DOHH2 (cell line): ENCODE measurements around the gene YIF1A.
A peak's percentile ranks its signal among the peaks of the same experiment; 100 is the strongest.

Source experiments
- H3F3A ChIP-seq: fragments of 200-600 bp; sonication (generic), shearing (Covaris generic); 2 replicates; pipeline ENCODE4 v1.6.0; 2016; ENCODE audit warnings: antibody characterized with exemption, mild to moderate bottlenecking; ENCODE audit not compliant: control insufficient read depth, insufficient read depth
- H3K27ac ChIP-seq: fragments of 200-600 bp; sonication (generic); 2 replicates; pipeline ENCODE4 v1.5.1; 2014; ENCODE audit warnings: low read depth, mild to moderate bottlenecking, low read length, moderate library complexity
- H3K27me3 ChIP-seq: fragments of 200-600 bp; sonication (generic); 2 replicates; pipeline ENCODE4 v1.6.1; 2014; ENCODE audit warnings: mild to moderate bottlenecking, low read length, mixed read lengths; ENCODE audit not compliant: control insufficient read depth
- H3K36me3 ChIP-seq: fragments of 200-600 bp; sonication (generic); 2 replicates; pipeline ENCODE4 v1.6.1; 2014; ENCODE audit warnings: mild to moderate bottlenecking, low read length, moderate library complexity, mixed read lengths; ENCODE audit not compliant: control insufficient read depth
- H3K4me1 ChIP-seq: fragments of 200-600 bp; sonication (generic); 2 replicates; pipeline ENCODE4 v1.6.1; 2014; ENCODE audit warnings: mild to moderate bottlenecking, low read length, mixed read lengths; ENCODE audit not compliant: control insufficient read depth
- H3K4me2 ChIP-seq: fragments of 200-600 bp; sonication (generic); 2 replicates; pipeline ENCODE4 v1.6.0; 2014; ENCODE audit warnings: mild to moderate bottlenecking, low read length, moderate library complexity
- H3K4me3 ChIP-seq: fragments of 200-600 bp; sonication (generic); 2 replicates; pipeline ENCODE4 v1.5.1; 2014; ENCODE audit warnings: mild to moderate bottlenecking, low read length, mixed read lengths
- H3K79me2 ChIP-seq: fragments of 200-600 bp; sonication (generic); 2 replicates; pipeline ENCODE4 v1.6.1; 2014; ENCODE audit warnings: mild to moderate bottlenecking, low read length, mixed read lengths; ENCODE audit not compliant: control insufficient read depth
- H3K9me2 ChIP-seq: fragments of 200-600 bp; sonication (generic); replicated peaks from 2 replicates; pipeline ENCODE4 v1.6.1; 2014; ENCODE audit warnings: mild to moderate bottlenecking, low read length, mixed read lengths; ENCODE audit not compliant: control insufficient read depth
- H3K9me3 ChIP-seq: fragments of 200-600 bp; sonication (generic); 2 replicates; pipeline ENCODE4 v1.6.1; 2014; ENCODE audit warnings: antibody characterized with exemption, low read length, mixed read lengths; ENCODE audit not compliant: control insufficient read depth, insufficient read depth
- H4K20me1 ChIP-seq: fragments of 200-600 bp; sonication (generic); 2 replicates; pipeline ENCODE4 v1.6.0; 2014; ENCODE audit warnings: low read depth, mild to moderate bottlenecking, antibody characterized with exemption, low read length, moderate library complexity; ENCODE audit not compliant: control insufficient read depth, insufficient read depth
- EZH2phosphoT487 ChIP-seq: fragments of 200-600 bp; sonication (generic); IDR thresholded peaks from 2 replicates; pipeline ENCODE4 v1.6.1; 2017; ENCODE audit warnings: borderline replicate concordance, mild to moderate bottlenecking, antibody characterized with exemption, low read length, moderate library complexity, mixed read lengths
- TF ChIP-seq, protein P1 (sequence below): fragments of 200-600 bp; sonication (generic); IDR thresholded peaks from one replicate; pipeline ENCODE4 v1.5.1; 2014; ENCODE audit warnings: antibody characterized with exemption, mild to moderate bottlenecking, low read depth, low read length; ENCODE audit not compliant: poor library complexity, severe bottlenecking

The YIF1A gene

DNA sequence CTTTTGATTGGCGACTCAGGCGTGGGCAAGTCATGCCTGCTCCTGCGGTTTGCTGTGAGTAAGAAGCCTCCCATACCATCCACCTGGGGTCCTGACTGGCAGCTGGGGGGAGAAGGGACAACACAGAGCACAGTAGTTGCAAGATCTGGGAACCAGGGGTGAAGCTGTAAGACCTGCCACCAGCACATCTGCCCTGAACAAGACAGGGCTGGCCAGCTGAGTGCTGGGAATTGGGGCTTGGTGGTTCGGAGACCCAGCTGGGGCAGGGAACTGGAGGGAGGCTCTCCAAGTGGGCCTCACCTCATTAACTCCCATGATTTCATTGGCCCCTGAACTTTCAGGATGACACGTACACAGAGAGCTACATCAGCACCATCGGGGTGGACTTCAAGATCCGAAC is 17.1 kb downstream of the YIF1A start:
- Histone ChIP-seq H3F3A (peaks cover 5% of the 10 kb centered on the region), H3K9me2 (no peaks in the 10 kb centered on the region), H3K4me1 (peaks cover 20% of the 10 kb centered on the region), H3K27ac (no peak overlapping the region), H3K4me2 (no peak overlapping the region), H3K27me3 (no peaks in the 10 kb centered on the region), H3K79me2 (peaks cover 26% of the 10 kb centered on the region), H3K36me3 (peaks cover 60% of the 10 kb centered on the region), H4K20me1 (peaks cover 5% of the 10 kb centered on the region), H3K4me3 (no peak overlapping the region), H3K9me3 (no peaks in the 10 kb centered on the region)
- TF ChIP-seq, protein P1, sequence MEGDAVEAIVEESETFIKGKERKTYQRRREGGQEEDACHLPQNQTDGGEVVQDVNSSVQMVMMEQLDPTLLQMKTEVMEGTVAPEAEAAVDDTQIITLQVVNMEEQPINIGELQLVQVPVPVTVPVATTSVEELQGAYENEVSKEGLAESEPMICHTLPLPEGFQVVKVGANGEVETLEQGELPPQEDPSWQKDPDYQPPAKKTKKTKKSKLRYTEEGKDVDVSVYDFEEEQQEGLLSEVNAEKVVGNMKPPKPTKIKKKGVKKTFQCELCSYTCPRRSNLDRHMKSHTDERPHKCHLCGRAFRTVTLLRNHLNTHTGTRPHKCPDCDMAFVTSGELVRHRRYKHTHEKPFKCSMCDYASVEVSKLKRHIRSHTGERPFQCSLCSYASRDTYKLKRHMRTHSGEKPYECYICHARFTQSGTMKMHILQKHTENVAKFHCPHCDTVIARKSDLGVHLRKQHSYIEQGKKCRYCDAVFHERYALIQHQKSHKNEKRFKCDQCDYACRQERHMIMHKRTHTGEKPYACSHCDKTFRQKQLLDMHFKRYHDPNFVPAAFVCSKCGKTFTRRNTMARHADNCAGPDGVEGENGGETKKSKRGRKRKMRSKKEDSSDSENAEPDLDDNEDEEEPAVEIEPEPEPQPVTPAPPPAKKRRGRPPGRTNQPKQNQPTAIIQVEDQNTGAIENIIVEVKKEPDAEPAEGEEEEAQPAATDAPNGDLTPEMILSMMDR, result no peak
- no peak for TF ChIP-seq EZH2phosphoT487

DNA sequence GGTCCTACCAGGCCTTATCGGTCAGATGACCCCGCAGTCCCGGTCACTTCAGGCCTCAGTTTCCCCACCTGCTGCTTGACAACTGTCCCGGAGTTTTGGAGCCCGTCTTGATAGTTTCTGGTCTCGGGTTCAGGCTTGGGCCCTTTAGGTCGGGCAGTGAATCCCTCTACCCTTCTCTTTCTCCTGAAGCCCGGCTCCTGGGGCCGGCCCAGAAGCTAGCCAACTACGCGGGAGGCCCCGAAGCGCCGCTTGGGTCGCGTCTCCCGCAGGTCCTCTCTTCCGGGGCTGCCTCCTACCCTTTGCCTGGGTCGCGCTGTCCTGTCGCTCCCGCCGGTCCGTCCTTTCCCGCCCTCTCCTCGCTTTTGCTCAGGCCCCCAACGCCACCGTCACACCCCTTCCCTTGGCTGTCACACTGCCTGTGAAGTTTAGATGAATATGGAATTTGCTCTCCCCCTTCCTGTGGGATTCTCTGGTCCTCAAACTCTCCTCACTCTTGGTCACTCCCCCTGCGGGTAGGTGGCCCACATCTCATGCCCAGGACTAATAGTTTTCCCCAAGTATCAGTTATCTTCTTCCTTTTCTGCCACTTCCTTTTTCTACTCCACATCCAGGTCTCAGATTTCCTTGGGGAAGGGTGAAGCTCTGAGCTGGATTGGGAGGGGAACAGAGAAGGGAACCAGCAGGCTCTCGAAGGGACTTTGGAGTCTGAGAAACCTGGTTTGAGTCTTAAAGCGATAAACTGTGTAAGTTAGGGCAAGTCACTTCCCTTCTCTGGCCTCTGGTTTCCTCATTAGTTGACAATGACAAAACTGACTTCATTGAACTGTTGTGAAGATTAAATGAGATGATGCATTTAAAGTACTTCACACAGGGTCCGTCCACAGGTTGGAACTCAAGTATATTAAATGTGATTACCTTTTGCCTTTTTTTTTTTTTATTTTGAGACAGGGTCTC is 19.7 kb downstream of the YIF1A start:
- peak overlapping the region; percentile 82 for H3K27ac ChIP-seq
- H3K9me2 ChIP-seq, result no peaks in the 10 kb centered on the region
- no peaks in the 10 kb centered on the region for H3K9me3 ChIP-seq
- H3F3A ChIP-seq, result peaks cover 5% of the 10 kb centered on the region
- H3K4me3 ChIP-seq, result peak overlapping the region; percentile 96
- H3K36me3 ChIP-seq, result peaks cover 72% of the 10 kb centered on the region
- H3K27me3 ChIP-seq, result no peaks in the 10 kb centered on the region
- H4K20me1 ChIP-seq, result peaks cover 5% of the 10 kb centered on the region
- H3K4me2 ChIP-seq, result peak overlapping the region; percentile 64
- H3K79me2 ChIP-seq, result peaks cover 26% of the 10 kb centered on the region
- TF ChIP-seq, protein P1, result peak; percentile 38
- TF ChIP-seq EZH2phosphoT487, result no peak
- H3K4me1 ChIP-seq, result peaks cover 20% of the 10 kb centered on the region

DNA sequence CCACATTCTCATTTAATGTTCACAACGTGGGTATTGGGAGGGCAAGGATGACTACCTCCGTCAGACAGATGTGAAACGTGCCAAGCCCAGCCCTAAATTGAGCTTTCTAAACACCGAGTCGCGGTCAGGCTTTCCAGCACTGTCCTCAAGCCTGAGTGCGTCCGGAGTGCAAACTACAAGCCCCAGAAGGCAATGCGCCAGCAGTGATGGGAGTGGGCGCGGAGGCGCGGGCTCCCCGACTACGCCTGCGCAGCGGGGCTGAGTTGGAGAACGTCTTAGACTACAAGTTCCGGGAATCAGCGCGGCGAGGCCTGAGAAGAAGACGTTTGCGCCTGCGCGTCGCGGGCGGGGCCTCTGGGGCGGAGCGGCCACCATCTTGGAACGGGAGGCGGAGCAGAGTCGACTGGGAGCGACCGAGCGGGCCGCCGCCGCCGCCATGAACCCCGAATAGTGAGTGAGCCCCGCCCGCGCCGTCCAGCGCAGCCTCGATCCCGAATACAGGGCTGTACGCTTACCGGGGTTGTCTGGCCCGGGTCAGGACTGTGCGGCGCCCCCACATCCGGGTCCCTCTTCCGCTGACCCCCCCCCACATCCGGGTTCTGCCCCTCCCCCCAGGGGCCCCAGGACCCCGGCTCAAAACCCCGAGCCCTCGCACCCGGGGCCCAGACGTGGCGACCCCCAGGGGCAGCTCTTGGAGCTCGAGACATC is 20.5 kb downstream of the YIF1A start, which contains the start of gene RAB1B:
Gene RAB1B (plus strand): TSS at position 396 of the 708 bp plus-strand sequence. CDS start 41 bp downstream, at position 437.
- Histone ChIP-seq H4K20me1 (peaks cover 5% of the 10 kb centered on the region), H3K4me1 (peaks cover 20% of the 10 kb centered on the region), H3F3A (peaks cover 5% of the 10 kb centered on the region), H3K79me2 (peaks cover 26% of the 10 kb centered on the region), H3K27me3 (no peaks in the 10 kb centered on the region), H3K4me3 (peak within 1 kb of the TSS; percentile 96), H3K36me3 (peaks cover 73% of the 10 kb centered on the region), H3K27ac (peak within 1 kb of the TSS; percentile 82), H3K9me2 (no peaks in the 10 kb centered on the region), H3K4me2 (peak within 1 kb of the TSS; percentile 64), H3K9me3 (no peaks in the 10 kb centered on the region)
- TF ChIP-seq, protein P1, result no peak
- TF ChIP-seq EZH2phosphoT487, result no peak
